GM10266 (cell line): ENCODE results near the gene KCNJ12.
"Not testable (repeated sequence)": the region's sequence is repeated elsewhere in the genome, so short reads cannot be mapped to it uniquely, and the experiment has no call there.

Experiments
- DNase-seq: peaks from one replicate; pipeline ENCODE4 v3.0.0; 2012; ENCODE audit errors: extremely low spot score
- TF ChIP-seq, protein P1 (sequence below): IDR thresholded peaks from 2 replicates; pipeline ENCODE4 v1.5.1; 2012; ENCODE audit warnings: mild to moderate bottlenecking, low read depth; ENCODE audit not compliant: control insufficient read depth, insufficient read depth; ENCODE audit errors: missing control alignments

Gene KCNJ12

DNA sequence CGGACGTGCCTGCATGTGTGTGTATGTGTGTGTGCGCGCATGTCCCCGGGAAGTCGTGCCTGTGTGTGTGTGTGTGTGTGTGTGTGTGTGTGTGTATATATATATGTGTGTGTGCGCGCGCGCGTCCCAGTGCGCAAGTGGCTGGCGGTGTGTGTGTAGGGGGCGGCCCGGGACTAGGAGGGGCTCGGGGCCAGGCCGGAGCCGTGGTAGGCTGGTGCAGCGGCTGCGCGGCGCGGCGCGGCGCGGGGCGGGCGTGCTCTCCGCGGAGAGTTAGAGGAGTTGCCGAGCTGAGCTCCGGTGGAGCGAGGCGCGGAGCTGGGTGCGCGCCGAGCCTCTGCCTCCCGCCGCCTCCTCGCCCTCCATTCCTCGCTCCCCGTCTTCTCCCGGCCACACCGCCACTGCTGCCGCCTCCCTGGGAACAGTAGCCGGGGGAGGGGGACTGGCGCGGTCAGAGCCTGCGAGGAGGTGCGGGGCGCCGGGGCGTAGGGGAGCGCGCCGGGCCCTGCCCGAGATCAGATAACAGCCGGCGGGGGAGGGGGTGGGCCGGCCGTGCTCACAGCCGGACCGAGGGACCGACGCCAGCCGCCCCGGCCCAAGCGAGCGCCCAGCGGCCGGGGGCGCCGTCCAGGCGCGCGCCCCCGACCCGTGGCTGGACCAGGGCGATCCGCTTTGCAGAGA lies at the start of gene KCNJ12:
Gene KCNJ12 (plus strand): TSS at position 277 of the 678 bp plus-strand sequence. CDS start 38,986 bp downstream, outside the sequence.
- TF ChIP-seq, protein P1, sequence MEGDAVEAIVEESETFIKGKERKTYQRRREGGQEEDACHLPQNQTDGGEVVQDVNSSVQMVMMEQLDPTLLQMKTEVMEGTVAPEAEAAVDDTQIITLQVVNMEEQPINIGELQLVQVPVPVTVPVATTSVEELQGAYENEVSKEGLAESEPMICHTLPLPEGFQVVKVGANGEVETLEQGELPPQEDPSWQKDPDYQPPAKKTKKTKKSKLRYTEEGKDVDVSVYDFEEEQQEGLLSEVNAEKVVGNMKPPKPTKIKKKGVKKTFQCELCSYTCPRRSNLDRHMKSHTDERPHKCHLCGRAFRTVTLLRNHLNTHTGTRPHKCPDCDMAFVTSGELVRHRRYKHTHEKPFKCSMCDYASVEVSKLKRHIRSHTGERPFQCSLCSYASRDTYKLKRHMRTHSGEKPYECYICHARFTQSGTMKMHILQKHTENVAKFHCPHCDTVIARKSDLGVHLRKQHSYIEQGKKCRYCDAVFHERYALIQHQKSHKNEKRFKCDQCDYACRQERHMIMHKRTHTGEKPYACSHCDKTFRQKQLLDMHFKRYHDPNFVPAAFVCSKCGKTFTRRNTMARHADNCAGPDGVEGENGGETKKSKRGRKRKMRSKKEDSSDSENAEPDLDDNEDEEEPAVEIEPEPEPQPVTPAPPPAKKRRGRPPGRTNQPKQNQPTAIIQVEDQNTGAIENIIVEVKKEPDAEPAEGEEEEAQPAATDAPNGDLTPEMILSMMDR, result no peak
- DNase-seq, result no peak

DNA sequence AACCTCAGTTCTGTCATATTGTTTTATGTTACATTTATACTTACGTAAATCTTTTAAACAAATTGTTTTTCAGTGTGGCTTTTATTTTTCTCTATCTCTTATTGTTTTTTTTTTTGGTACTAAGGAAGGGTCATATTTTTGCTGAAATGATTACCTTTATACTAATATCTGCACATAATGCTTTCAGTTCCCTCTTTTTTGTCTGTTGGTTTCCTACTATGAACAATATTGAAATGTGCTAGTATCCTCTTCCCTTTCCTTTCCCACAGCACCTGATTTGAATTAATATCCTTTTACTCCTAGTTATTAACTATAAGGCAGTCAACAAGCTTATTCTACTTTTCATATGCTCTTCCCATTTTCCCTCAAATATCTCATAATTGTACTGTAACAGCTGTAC lies 48.2 kb upstream of the KCNJ12 start:
- DNase-seq, result not testable (repeated sequence)

DNA sequence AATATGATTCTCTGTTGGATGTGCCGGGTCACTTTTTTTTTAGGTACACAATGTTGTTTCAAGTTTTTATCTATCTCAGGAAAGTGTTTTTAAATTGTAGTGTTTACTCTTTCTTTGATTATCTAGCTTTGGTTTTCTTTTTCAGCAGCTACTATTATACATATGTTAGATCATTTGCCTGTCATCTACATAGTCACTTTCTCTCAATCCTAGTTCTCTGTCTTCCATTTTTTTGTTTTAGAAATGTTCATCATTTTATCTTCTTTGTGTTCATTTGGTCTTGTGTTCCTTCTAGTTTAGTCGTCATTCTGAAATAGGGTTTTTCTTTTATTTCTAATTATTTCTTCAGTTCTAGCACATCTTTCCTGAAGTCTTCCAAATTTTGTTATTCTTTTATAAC lies 47.4 kb upstream of the KCNJ12 start:
- DNase-seq, result not testable (repeated sequence)

DNA sequence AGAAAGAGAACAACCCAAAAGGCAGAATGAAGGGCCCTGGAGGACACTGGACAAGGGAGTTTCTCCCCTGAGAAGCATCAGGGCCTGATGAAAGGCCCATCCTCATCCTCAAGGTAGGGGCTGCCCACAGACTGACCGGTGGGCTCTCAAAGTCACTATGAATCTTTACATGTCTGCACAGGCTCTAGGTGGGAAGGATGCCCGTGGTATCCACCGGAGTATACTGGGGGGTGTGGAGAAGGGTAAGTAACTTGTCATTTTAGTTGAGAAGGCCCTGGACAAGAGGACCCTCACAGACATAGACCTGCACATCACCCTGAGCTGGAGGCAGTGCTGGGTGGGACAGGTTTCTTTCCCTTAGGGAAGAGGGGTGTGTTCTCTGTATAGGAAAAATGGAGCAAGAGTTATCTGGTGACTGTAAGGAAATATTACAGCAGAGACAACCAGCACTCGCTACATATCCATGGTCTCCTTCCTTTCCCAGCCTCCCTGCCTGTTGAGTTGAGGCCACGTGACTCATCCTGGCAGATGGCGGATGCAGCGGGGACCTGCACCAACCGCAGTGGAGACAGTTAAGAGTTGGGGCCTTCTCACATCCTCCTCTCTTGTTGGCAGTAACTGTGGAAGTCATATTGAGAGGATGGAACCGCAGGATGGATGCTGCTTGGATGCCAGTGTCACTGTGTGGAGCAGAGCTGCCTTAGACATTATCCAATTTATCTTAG lies 45.6 kb upstream of the KCNJ12 start:
- DNase-seq, result no peak
- TF ChIP-seq, protein P1, result no peak

DNA sequence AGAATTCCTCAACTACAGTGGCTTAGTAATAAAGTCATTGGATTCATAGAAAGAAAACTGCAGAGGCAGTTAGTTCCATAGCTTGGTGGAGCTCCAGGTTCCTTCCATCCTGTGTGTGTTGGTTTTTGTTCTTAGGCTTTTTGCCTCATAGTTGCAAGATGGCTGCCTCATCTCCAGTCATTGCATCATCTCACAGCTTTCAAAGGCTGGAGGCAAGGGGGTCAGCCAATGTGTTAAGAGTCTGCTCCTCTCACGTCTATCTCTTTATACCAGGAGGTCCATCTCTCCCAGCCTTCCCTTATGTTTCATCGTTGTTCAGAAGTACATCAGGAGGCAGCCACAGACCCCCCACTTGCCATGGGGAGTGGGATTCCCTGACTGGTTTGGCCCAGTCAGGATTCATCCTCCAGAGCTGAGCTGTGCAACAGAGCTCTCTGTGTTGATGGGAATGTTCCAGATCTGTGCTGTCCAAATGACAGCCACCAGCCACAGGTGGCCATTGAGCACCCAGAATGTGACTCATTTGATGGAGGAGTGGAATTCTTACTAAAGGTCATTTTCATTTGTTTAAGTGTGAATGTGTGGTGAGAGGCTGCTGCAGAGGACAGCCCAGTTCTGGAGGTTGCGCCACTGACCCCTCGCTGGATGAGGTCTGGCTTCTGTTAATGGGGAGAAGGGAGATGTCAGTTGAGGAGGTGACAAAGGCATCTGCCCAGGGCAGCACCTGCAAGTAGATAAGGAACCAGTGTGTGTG lies 39.4 kb upstream of the KCNJ12 start:
- not testable (repeated sequence) for DNase-seq

DNA sequence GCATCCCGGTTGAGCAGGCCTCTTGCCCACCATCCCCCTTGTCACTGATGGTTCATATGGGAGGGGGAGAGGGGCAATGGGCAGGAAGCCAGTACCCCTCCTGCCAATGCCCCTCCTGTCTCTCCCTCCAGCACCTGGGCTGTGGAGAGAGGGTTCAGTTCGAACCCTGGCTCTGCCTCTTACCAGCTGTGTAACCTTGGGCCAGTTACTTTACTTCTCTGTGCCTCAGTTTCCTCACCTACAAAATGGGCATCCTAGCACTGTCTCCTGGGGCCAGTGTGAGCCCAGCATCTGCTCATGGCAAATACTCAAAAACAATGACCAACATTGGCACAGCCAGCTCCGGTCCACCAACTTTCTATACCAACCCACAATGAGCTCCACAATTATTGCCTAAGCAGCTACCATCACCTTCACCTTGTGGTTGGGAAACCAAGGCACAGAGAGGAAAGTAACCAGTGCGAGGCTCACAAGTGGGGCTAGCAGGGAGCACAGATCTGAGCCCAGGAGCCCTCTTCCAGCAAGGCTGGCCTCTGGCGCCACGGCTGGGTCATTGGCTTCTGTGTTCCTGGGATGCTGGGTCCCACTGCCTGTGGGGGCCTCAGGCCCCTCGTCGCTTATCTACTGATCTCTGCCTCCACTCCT lies 38.1 kb upstream of the KCNJ12 start:
- not testable (repeated sequence) for DNase-seq

DNA sequence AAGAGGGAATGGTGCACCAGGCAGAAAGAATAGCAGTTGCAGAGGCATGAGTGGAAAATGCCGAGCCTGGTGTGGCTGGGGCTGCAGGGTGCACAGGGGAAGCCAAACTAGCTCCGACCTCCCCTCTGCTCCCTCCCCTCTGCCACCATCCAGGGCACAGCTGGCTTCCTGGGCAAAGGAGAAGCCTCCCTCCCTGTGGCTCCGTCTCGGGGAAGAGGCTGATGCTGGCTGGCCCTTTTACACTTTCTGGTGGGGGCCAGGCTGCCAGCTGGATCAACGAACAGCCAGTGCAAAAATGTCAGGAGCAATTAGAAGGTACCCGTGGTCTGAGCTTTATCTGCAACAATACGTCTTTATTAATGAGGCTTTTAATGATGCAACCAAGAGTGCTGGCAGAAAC lies 37.1 kb upstream of the KCNJ12 start:
- TF ChIP-seq, protein P1, result no peak
- DNase-seq, result no peak

DNA sequence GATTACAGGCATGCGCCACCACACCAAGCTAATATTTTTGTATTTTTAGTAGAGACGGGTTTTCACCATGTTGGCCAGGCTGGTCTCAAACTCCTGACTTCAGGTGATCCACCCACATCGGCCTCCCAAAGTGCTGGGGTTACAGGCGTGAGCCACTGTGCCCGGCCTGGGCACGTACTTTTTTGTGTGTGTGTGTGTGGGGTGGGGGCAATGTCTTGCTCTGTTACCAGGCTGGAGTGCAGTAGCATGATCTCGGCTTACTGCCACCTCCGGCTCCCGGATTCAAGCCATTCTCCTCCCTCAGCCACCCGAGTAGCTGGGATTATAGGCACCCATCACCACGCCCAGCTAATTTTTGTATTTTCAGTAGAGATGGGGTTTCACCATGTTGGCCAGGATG lies 36.6 kb upstream of the KCNJ12 start:
- DNase-seq, result not testable (repeated sequence)

DNA sequence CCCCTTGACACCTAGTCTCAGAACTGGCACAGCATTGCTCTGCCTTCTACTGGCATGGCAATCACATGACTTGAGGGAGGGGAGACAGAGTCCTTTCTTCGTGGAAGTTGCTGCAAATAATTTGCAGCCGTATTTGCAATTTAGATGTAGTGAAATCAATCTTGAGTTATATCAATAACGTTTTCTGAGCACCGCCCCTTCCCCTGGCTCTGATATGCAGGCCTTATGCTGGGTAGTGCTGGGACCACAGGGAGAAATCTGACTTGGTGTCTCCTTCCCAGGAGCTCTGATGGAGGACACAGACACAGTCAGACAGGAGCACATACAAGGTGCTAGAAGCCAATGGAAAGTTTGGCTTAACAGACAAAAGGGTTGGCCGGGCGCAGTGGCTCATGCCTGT lies 35.8 kb upstream of the KCNJ12 start:
- DNase-seq, result not testable (repeated sequence)

DNA sequence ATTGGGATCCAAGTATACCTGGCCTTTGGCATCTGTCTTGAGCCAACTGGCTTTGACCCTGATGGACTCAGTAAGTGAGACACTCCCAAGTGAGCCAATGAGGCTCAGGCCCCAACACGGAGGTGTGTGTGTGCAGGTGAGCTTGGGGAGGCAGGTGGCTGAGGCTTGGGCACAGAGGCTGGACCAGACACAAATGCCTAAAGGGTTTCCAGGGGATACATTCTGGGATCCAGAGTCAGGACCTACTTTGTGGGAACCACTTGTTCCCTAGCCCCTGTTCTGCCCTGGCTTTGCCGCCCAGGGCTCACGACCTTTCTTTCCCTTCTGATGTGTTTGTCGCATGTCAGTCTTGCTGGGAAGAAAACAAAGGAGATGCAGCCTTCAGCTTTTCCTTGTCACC lies 34.9 kb upstream of the KCNJ12 start:
- DNase-seq, result not testable (repeated sequence)

DNA sequence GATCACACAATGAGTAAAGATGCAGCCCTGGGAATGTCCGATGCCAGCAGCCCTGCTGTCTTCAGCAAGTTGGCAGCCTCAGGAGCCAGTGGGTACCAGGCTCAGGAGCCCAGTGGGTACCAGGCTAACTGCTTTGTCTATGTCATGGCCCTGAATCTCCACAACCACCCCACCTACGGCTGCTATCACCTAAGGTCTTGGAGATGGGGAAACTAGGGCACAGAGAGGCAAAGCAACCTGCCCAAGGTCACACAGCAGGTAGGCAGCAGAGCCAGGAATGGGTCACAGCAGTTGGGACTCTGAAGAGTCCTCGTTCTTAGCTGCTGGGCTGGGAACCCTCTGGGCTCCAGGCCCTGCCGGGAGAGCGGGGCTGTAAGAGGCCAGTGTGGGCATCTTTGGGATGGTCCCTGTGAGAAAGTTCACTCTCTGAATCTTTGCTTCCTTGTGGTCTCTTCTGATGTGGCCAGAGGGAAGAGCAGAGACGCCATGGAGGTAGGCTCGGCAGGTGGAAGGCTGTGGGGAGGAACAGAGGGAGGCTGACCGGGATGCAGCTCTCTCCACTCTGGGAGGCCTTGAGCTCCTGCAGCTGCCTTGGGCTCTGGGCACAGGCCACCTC lies 34.1 kb upstream of the KCNJ12 start:
- DNase-seq, result not testable (repeated sequence)

DNA sequence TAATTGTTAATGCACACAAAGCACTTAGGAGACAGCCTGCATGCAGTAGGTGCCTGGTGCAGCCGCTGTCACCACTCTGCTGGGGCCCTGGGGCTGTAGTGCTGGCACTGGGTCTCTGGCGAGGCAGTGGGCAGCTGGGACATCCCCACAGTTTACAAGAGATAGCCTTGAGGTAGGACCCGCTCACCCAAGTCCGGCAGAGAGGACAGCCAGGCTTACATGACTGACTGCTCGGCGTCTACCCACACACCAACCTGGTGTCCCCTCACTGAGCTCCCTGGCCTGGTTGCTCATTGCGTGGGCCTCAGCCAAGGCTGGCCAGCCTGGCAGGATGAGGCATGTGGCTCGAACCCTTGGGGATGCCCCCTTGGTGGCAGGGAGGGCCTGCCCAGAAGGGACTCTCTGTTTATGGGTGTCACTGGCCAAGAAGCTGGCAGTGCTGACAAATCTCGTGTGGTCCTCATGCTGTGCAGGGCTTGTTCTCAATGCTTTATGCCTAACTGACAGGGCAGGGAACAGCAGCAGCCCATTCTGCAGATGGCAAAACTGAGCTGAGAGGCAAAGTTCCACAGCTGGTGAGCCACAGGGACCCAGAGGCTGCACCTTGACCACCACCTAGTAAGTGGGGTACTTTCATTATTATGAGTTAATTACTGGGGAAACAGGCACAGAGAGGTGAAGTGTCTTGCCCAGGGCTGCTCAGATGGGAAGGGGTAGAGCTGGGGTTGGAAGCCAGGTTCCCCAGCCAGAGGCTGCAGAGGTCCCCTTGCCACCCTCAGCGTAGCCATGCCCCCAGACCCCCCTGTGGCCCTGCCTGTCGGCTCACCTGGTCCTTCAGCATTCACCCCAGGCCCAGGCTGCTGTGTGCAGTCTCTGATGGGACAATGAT lies 32.9 kb upstream of the KCNJ12 start:
- DNase-seq, result not testable (repeated sequence)

DNA sequence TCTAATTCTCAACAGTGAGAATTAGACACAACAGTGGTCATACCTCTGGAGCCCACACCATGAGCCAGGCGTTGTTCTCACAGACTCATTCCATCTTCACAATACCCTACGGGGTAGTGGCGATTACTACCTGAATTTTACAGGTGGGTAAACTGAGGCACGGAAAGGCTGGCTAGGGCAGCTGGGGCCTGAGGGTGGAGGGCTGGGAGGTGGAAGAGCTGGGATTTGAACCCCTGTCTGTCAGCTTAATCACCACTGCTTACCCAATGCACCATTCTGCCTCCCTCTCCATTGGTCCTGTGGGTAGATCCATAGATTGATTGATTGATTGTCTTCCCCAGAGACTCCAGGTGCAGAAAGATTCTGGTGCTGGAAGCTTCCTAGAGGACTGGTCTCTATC lies 31.4 kb upstream of the KCNJ12 start:
- not testable (repeated sequence) for DNase-seq
